GM23338 (cell line): Measurements from ENCODE around the gene PNPT1. TPM values are rescaled to one million over a fixed set of nuclear protein-coding genes. Genes with fewer than 3 reads are reported as not detected.
"Not testable (repeated sequence)": the region's sequence is repeated elsewhere in the genome, so short reads cannot be mapped to it uniquely, and the experiment has no call there.

Experiments used
- ATAC-seq: fragments of 200-7000 bp; cut with Tn5 transposase; 3 replicates; pipeline ENCODE4 v1.9.1; 2020
- DNase-seq: peaks from one replicate; pipeline ENCODE4 v3.0.0-alpha.2; 2015; ENCODE audit warnings: low spot score
- H2AFZ ChIP-seq: fragments of 200-600 bp; sonication (generic); 2 replicates; pipeline ENCODE4 v1.8.0; 2016; ENCODE audit warnings: antibody characterized with exemption, mild to moderate bottlenecking, moderate library complexity
- H3F3A ChIP-seq: fragments of 200-600 bp; sonication (generic); replicated peaks from 2 replicates; pipeline ENCODE4 v1.8.0; 2017; ENCODE audit warnings: antibody characterized with exemption, mixed run types, low read depth
- H3K27ac ChIP-seq: fragments of 200-600 bp; sonication (generic); 2 replicates; pipeline ENCODE4 v1.6.1; 2016; ENCODE audit warnings: low read depth
- H3K27me3 ChIP-seq: fragments of 200-600 bp; sonication (generic); 2 replicates; pipeline ENCODE4 v1.8.0; 2016; ENCODE audit warnings: mild to moderate bottlenecking, mixed run types, moderate library complexity; ENCODE audit not compliant: insufficient read depth
- H3K36me3 ChIP-seq: fragments of 200-600 bp; sonication (generic); 2 replicates; pipeline ENCODE4 v1.8.0; 2016; ENCODE audit warnings: mild to moderate bottlenecking; ENCODE audit not compliant: insufficient read depth
- H3K4me1 ChIP-seq: fragments of 200-600 bp; sonication (generic); 2 replicates; pipeline ENCODE4 v1.8.0; 2016; ENCODE audit warnings: mild to moderate bottlenecking, moderate library complexity; ENCODE audit not compliant: insufficient read depth
- H3K4me2 ChIP-seq: fragments of 200-600 bp; sonication (generic); 2 replicates; pipeline ENCODE4 v1.7.1; 2017; ENCODE audit warnings: mixed run types
- H3K4me3 ChIP-seq: fragments of 200-600 bp; sonication (generic); 2 replicates; pipeline ENCODE4 v1.6.1; 2016; ENCODE audit warnings: mixed run types
- H3K79me2 ChIP-seq: fragments of 200-600 bp; sonication (generic); replicated peaks from 2 replicates; pipeline ENCODE4 v1.8.0; 2017; ENCODE audit warnings: mild to moderate bottlenecking; ENCODE audit not compliant: insufficient read depth
- H3K9me2 ChIP-seq: fragments of 200-600 bp; sonication (generic); 2 replicates; pipeline ENCODE4 v1.8.0; 2017; ENCODE audit not compliant: insufficient read depth
- H4K20me1 ChIP-seq: fragments of 200-600 bp; sonication (generic); replicated peaks from 2 replicates; pipeline ENCODE4 v1.8.0; 2017; ENCODE audit warnings: mild to moderate bottlenecking; ENCODE audit not compliant: insufficient read depth
- H3K27ac Mint-ChIP-seq: 2 replicates; pipeline ENCODE4 v1.8.0; 2020; ENCODE audit warnings: inconsistent platforms, mild to moderate bottlenecking, moderate library complexity, mixed read lengths
- H3K27me3 Mint-ChIP-seq: 3 replicates; pipeline ENCODE4 v1.8.0; 2022; ENCODE audit warnings: low read depth, mild to moderate bottlenecking, moderate library complexity, mixed read lengths, inconsistent platforms; ENCODE audit not compliant: insufficient read depth, poor library complexity
- H3K36me3 Mint-ChIP-seq: 3 replicates; pipeline ENCODE4 v1.8.0; 2021; ENCODE audit warnings: low read depth, mild to moderate bottlenecking, inconsistent platforms, moderate library complexity, mixed read lengths
- H3K4me1 Mint-ChIP-seq: 3 replicates; pipeline ENCODE4 v1.8.0; 2020; ENCODE audit warnings: mild to moderate bottlenecking, inconsistent platforms, mixed read lengths
- H3K4me3 Mint-ChIP-seq: 3 replicates; pipeline ENCODE4 v1.8.0; 2021; ENCODE audit warnings: moderate library complexity, mild to moderate bottlenecking, inconsistent platforms, mixed read lengths
- H3K9me3 Mint-ChIP-seq: 3 replicates; pipeline ENCODE4 v1.8.0; 2020; ENCODE audit warnings: moderate library complexity, mild to moderate bottlenecking, inconsistent platforms, mixed read lengths
- CREB1 ChIP-seq: fragments of 250-450 bp; sonication (Bioruptor Pico); IDR thresholded peaks from 2 replicates; pipeline ENCODE4 v1.5.0; 2020; ENCODE audit warnings: low read depth, mild to moderate bottlenecking, moderate library complexity
- EZH2 ChIP-seq: fragments of 200-600 bp; sonication (generic); IDR thresholded peaks from one replicate; pipeline ENCODE4 v1.8.0; 2017; ENCODE audit warnings: antibody characterized with exemption, mild to moderate bottlenecking, low read depth; ENCODE audit not compliant: unreplicated experiment
- POLR2AphosphoS5 ChIP-seq: IDR thresholded peaks from 2 replicates; pipeline ENCODE4 v1.6.1; 2016; ENCODE audit warnings: antibody characterized with exemption, low read depth
- ZNF114 ChIP-seq: fragments of 250-450 bp; sonication (Bioruptor Pico); IDR thresholded peaks from 2 replicates; pipeline ENCODE4 v1.5.0; 2020; ENCODE audit warnings: mild to moderate bottlenecking, moderate library complexity
- ZNF331 ChIP-seq: fragments of 250-450 bp; sonication (Bioruptor Pico); IDR thresholded peaks from 2 replicates; pipeline ENCODE4 v1.5.0; 2020; ENCODE audit warnings: low read depth, mild to moderate bottlenecking, moderate library complexity
- polyA plus RNA-seq: library from polyadenylated mRNA; unstranded; fragments of >200 nt; fragmentation: Nextera tagmentation; extraction: Ambion mirVana; gene quantifications from 2 replicates; pipeline ENCODE4 v1.2.1, GENCODE V29; 2016
- total RNA-seq: library from RNA; depleted of rRNA; stranded (reverse); fragments of >200 nt; shearing (Covaris generic); gene quantifications from 2 replicates; pipeline ENCODE4 v1.2.3, GENCODE V29; 2014
- TF ChIP-seq, protein P1 (sequence below): IDR thresholded peaks from one replicate; pipeline ENCODE4 v1.6.1; 2018; ENCODE audit warnings: antibody characterized with exemption; ENCODE audit not compliant: unreplicated experiment
- TF ChIP-seq, protein P2 (sequence below): fragments of 250-450 bp; sonication (Bioruptor Pico); IDR thresholded peaks from 2 replicates; pipeline ENCODE4 v1.5.0; 2020; ENCODE audit warnings: mild to moderate bottlenecking, moderate library complexity

Gene PNPT1
- total and polyA plus RNA-seq, 2 experiments from 2014 or later, result 31.1 to 34.6 TPM

DNA sequence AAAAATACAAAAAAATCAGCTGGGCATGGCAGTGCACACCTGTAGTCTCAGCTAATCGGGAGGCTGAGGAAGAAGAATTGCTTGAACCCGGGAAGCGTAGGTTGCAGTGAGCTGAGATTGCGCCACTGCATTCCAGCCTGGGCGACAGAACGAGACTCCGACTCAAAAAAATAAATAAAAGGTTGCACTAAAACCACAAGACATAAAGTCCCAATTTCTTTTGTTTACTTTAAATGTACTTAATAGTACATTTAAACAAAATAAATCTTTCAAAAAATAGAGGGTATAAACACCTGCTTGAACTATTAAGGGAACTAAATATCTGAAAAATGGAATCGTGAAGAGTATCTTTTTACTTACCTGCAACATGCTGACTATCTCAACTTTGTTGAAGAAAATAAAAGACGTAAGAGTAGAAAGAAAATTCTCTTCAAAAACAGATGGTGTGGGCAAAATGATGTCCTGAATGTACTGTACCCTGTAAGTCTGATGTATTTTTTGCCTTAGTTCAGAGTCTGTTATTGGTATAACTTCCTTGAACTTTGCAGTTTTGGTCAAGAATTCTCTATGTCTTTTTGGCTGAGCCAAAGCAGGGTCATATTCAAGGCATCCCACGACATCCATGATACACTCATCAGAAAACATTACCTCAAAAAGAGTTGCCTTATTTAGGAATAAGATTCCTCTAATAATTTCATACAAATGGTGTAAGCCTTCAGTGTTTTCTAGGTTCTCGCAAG, 95.4 kb downstream of the PNPT1 start (continued):
- TF ChIP-seq, protein P1, sequence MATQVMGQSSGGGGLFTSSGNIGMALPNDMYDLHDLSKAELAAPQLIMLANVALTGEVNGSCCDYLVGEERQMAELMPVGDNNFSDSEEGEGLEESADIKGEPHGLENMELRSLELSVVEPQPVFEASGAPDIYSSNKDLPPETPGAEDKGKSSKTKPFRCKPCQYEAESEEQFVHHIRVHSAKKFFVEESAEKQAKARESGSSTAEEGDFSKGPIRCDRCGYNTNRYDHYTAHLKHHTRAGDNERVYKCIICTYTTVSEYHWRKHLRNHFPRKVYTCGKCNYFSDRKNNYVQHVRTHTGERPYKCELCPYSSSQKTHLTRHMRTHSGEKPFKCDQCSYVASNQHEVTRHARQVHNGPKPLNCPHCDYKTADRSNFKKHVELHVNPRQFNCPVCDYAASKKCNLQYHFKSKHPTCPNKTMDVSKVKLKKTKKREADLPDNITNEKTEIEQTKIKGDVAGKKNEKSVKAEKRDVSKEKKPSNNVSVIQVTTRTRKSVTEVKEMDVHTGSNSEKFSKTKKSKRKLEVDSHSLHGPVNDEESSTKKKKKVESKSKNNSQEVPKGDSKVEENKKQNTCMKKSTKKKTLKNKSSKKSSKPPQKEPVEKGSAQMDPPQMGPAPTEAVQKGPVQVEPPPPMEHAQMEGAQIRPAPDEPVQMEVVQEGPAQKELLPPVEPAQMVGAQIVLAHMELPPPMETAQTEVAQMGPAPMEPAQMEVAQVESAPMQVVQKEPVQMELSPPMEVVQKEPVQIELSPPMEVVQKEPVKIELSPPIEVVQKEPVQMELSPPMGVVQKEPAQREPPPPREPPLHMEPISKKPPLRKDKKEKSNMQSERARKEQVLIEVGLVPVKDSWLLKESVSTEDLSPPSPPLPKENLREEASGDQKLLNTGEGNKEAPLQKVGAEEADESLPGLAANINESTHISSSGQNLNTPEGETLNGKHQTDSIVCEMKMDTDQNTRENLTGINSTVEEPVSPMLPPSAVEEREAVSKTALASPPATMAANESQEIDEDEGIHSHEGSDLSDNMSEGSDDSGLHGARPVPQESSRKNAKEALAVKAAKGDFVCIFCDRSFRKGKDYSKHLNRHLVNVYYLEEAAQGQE, result no peak
- TF ChIP-seq POLR2AphosphoS5 (no peak), EZH2 (no peak)

DNA sequence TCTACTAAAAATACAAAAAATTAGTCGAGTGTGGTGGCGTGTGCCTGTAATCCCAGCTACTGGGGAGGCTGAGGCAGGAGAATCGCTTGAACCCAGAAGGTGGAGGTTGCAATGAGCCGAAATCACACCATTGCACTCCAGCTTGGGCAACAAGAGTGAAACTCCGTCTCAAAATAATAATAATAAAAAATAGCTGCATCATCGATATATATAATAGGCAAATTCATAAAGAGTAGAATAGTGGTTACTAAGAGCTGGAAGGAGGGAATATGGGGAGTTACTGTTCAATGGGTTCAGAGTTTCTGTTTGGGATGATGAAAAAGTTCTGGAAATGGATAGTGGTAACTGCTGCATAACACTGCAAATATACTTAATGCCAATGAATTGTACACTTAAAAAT, 96.8 kb downstream of the PNPT1 start:
- H2AFZ ChIP-seq, H3K9me3 Mint-ChIP-seq, H3K36me3 Mint-ChIP-seq, H3K9me2 ChIP-seq, DNase-seq, H4K20me1 ChIP-seq, H3K4me3 ChIP-seq, H3K27ac ChIP-seq, H3K4me2 ChIP-seq, H3K27ac Mint-ChIP-seq, H3K36me3 ChIP-seq, H3K4me1 Mint-ChIP-seq, ATAC-seq, H3K4me1 ChIP-seq, H3F3A ChIP-seq, H3K4me3 Mint-ChIP-seq, H3K27me3 ChIP-seq, H3K27me3 Mint-ChIP-seq: not testable (repeated sequence)
- H3K79me2 ChIP-seq, result peaks cover 12% of the 10 kb centered on the region; the same call in 1 of the 2 replicates

DNA sequence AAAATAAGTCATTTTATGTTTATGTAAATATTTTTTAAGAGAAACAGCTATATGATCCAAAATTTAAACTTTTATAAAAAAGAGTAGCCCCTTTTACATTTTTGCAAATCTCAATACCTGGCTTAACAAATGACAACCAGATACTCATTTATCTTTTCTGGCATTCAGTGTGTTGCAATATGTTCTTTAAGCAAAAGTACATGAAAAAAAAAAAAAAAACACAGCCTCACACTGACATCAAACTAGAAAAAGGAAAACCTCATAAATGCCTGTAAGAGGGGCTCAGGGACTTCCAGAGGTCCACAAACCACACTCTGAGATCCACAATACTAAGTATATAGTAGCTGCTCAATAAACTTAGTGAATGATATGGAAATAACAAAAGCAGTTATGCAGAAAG, 98.1 kb downstream of the PNPT1 start:
- Histone ChIP-seq H3F3A (no peaks in the 10 kb centered on the region), H3K4me1 (no peaks in the 10 kb centered on the region), H3K27ac (no peak overlapping the region), H4K20me1 (no peaks in the 10 kb centered on the region), H3K9me2 (no peaks in the 10 kb centered on the region), H3K27me3 (no peaks in the 10 kb centered on the region), H3K36me3 (no peaks in the 10 kb centered on the region), H3K79me2 (peaks cover 10% of the 10 kb centered on the region; the same call in 1 of the 2 replicates), H3K4me3 (no peak overlapping the region), H2AFZ (no peak overlapping the region), H3K4me2 (no peak overlapping the region)
- H3K4me3 Mint-ChIP-seq, result no peak overlapping the region
- H3K27ac Mint-ChIP-seq, result no peak overlapping the region
- no peaks in the 10 kb centered on the region for H3K9me3 Mint-ChIP-seq
- no peak for DNase-seq
- no peak for ATAC-seq
- peaks cover 8% of the 10 kb centered on the region; the same call in 1 of the 3 replicates for H3K36me3 Mint-ChIP-seq
- H3K4me1 Mint-ChIP-seq, result no peaks in the 10 kb centered on the region
- no peaks in the 10 kb centered on the region for H3K27me3 Mint-ChIP-seq
- TF ChIP-seq, protein P2, sequence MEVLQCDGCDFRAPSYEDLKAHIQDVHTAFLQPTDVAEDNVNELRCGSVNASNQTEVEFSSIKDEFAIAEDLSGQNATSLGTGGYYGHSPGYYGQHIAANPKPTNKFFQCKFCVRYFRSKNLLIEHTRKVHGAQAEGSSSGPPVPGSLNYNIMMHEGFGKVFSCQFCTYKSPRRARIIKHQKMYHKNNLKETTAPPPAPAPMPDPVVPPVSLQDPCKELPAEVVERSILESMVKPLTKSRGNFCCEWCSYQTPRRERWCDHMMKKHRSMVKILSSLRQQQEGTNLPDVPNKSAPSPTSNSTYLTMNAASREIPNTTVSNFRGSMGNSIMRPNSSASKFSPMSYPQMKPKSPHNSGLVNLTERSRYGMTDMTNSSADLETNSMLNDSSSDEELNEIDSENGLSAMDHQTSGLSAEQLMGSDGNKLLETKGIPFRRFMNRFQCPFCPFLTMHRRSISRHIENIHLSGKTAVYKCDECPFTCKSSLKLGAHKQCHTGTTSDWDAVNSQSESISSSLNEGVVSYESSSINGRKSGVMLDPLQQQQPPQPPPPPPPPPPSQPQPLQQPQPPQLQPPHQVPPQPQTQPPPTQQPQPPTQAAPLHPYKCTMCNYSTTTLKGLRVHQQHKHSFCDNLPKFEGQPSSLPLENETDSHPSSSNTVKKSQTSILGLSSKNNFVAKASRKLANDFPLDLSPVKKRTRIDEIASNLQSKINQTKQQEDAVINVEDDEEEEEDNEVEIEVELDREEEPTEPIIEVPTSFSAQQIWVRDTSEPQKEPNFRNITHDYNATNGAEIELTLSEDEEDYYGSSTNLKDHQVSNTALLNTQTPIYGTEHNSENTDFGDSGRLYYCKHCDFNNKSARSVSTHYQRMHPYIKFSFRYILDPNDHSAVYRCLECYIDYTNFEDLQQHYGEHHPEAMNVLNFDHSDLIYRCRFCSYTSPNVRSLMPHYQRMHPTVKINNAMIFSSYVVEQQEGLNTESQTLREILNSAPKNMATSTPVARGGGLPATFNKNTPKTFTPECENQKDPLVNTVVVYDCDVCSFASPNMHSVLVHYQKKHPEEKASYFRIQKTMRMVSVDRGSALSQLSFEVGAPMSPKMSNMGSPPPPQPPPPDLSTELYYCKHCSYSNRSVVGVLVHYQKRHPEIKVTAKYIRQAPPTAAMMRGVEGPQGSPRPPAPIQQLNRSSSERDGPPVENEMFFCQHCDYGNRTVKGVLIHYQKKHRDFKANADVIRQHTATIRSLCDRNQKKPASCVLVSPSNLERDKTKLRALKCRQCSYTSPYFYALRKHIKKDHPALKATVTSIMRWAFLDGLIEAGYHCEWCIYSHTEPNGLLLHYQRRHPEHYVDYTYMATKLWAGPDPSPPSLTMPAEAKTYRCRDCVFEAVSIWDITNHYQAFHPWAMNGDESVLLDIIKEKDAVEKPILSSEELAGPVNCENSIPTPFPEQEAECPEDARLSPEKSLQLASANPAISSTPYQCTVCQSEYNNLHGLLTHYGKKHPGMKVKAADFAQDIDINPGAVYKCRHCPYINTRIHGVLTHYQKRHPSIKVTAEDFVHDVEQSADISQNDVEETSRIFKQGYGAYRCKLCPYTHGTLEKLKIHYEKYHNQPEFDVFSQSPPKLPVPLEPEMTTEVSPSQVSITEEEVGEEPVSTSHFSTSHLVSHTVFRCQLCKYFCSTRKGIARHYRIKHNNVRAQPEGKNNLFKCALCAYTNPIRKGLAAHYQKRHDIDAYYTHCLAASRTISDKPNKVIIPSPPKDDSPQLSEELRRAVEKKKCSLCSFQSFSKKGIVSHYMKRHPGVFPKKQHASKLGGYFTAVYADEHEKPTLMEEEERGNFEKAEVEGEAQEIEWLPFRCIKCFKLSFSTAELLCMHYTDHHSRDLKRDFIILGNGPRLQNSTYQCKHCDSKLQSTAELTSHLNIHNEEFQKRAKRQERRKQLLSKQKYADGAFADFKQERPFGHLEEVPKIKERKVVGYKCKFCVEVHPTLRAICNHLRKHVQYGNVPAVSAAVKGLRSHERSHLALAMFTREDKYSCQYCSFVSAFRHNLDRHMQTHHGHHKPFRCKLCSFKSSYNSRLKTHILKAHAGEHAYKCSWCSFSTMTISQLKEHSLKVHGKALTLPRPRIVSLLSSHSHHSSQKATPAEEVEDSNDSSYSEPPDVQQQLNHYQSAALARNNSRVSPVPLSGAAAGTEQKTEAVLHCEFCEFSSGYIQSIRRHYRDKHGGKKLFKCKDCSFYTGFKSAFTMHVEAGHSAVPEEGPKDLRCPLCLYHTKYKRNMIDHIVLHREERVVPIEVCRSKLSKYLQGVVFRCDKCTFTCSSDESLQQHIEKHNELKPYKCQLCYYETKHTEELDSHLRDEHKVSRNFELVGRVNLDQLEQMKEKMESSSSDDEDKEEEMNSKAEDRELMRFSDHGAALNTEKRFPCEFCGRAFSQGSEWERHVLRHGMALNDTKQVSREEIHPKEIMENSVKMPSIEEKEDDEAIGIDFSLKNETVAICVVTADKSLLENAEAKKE (CRISPR knock-in tag), result no peak
- TF ChIP-seq ZNF331 (CRISPR knock-in tag), result no peak
- TF ChIP-seq CREB1 (CRISPR knock-in tag), result no peak
- TF ChIP-seq EZH2, result no peak
- TF ChIP-seq POLR2AphosphoS5, result no peak
- no peak for TF ChIP-seq ZNF114 (CRISPR knock-in tag)
